Dedifferentiated amniotic fluid mesenchymal stem cell (primary cell): Measurements from ENCODE around the gene PAQR6.
A peak's percentile ranks its signal among the peaks of the same experiment; 100 is the strongest.

Experiments
- DNase-seq: peaks from one replicate; pipeline ENCODE4 v3.0.0-alpha.2; 2016; ENCODE audit errors: extremely low spot score

Gene PAQR6

GRCh38 chr1:156262461-156263287, 14.8 kb upstream of the PAQR6 start:
- peak; percentile 42 for DNase-seq

DNA sequence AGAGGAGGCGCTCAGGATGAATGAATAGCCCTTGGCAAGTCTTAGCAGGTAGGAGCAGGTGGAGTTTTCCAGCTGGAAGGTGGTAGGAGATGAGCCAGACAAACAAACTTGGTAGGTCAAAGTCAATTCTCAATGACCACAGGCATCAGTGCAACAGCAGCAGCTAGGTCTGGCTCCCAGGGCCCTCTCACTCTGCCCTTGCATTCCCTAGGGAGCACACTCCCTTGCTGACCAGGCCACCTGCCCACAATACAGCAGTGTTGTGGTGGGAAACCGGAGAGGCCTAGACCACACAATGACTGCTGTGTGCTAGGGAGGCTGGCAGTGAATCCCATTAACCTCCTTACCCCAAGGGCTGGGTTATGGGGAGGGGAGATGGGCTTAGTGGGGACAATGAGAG, 13.0 kb upstream of the PAQR6 start:
- DNase-seq: no peak

- no peak for DNase-seq
These were observed 11.9 kb upstream of the PAQR6 start for GRCh38 chr1:156259805-156260204.

- DNase-seq: no peak
These were observed 11.0 kb upstream of the PAQR6 start for GRCh38 chr1:156258859-156259258.

GRCh38 chr1:156257711-156258110, 9.9 kb upstream of the PAQR6 start:
- no peak for DNase-seq

DNA sequence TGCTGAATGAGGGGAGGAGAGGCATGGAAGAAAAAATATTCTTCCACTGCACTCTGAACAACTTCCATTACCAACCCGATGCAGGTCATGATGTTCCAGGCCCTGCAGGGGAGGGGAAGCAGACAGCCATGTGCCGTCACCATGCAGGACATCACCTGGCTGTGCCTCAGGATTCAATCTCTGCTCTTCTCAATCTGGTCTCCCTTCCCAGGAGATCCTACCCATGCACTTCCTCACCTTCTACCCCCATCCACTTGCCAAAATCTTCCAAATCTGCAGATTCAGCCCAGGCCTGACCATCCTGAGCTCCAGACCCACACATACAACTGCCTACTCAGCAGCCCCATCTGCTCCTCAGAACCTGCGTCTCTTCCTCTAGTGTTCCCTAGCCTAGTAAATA, 5.8 kb upstream of the PAQR6 start:
- DNase-seq: no peak

GRCh38 chr1:156251527-156251926, 3.7 kb upstream of the PAQR6 start:
- no peak for DNase-seq

DNA sequence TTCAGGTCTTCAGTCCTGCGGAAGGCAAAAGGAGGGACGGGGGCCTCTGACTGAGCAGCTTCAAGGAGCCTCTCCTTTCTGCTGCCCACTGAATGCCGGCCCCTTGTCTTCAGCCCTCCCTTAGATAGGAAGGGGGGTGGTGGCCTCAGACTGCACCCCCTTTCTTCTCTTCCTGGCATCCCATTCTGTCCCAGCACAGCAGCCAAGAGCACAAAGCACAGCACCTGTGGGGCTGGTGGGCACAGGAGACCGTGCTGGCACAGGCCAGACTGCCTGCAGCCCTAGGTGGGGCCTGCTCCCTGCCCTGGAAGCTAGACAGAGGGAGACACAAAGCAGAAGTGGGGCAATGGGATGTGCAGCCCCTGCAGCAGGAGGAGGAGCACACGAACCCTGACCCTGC, 1.7 kb upstream of the PAQR6 start:
- DNase-seq: no peak

DNA sequence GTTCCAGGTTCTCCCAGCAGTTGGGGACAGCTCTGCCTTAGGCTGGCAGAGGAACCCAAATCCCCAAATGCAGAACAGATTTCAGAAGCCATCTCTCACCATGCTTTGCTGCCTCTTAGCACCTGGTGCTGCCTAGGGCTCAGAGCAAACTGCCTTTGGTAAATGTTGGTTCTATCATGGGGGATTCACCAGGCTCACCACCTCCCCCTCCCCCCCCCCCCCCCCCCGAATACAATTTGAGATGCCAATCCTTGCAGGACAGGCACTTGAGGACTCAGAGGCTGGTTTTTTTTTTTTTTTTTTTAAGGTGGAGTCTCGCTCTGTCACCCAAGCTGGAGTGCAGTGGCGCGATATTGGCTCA, 447 bp upstream of the PAQR6 start:
- DNase-seq: no peak

GRCh38 chr1:156246781-156247459, 936 bp downstream of the PAQR6 start:
- no peak for DNase-seq

DNA sequence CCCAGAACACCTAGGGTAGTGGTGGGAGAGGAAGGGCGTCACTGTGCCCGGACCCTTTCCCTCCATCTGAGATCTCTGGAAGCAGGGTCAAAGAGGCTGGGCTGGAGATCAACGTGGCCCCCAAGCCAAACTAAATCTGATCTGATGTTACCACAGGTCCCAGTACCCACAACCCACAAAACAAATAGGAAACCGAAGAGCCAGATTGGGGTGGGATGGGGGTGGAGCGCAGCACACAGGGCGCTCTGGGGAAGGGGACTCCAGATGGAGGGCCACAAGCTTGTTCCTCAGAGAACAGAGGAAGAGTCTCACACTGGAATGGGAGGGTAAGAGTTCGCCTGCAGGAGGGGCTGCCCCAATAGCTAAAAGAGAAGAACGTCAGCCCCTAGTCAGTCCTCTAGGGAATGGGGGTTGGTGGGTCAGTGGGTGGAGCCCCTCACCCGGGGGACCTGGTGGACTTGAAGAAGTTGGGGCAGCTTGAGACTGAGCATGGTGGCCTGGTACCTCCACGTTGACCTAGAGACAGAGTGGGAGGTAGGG, 1.5 kb downstream of the PAQR6 start:
- DNase-seq: no peak

DNA sequence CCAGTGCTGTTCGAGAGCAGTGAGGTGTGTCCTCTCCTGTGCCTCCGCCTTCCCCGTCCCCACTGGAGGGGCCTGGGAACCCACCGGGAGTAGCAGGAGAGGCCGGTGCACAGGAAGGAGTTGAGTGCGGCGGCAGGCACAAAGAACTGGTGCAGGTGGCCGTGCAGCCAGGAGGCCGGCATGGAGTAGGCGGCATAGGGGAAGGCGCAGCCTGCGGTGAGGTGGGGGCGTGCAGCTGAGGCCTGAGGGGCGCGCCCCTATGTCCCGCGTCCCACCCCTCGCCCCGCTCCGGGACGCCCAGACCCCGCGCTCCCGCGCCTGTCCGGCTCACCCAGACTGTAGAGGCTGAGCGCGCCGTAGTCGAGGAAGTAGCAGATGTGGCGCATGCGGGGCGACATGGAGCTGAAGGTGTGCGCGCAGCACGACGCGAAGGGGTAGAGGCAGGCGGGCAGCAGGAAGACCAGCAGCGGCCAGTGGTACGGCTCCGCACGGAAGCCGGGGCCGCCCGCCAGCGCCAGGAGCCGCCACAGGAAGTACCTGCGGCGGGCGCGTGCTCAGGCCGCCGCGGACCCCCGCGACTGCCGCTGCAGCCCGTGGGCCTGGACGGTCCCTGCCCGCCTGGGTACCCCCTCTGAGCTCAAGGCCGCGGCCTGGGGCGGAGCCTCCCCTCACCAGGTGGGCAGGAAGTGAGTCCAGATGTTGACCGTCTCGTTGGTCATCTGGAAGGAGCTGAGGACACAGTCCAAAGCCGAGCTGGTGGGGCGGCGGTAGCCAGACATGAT, 2.2 kb downstream of the PAQR6 start:
- DNase-seq: no peak

- DNase-seq: no peak
These were observed 3.1 kb downstream of the PAQR6 start for GRCh38 chr1:156244712-156245111.

DNA sequence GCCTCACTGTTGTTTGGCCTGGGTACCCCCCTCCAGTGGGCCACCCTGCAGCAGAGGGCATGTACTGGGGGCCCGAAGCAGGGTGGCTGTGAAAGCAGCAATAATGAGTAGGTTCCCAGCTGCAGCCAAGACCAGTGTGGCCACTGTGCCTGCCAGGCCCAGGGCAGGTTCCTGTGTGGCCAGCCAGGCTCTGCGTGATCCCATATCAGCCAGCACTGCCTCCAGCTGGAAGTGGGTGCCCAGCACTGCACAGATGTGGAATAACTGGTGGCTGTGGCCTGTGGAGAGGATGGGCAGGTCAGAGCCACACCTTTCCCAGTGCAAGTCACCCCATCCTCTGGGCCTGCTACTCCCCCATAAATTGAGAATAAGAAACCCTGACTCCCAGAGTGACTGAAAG, 3.7 kb downstream of the PAQR6 start:
- no peak for DNase-seq

DNA sequence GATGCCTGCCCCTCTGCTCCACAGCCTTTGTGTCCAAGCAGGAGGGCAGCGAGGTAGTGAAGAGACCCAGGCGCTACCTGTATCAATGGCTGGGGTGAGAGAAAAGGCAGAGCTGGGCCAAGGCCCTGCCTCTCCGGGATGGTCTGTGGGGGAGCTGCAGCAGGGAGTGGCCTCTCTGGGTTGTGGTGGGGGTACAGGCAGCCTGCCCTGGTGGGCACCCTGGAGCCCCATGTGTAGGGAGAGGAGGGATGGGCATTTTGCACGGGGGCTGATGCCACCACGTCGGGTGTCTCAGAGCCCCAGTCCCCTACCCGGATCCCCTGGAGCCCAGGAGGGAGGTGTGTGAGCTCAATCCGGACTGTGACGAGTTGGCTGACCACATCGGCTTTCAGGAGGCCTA, 5.1 kb downstream of the PAQR6 start:
- no peak for DNase-seq

DNA sequence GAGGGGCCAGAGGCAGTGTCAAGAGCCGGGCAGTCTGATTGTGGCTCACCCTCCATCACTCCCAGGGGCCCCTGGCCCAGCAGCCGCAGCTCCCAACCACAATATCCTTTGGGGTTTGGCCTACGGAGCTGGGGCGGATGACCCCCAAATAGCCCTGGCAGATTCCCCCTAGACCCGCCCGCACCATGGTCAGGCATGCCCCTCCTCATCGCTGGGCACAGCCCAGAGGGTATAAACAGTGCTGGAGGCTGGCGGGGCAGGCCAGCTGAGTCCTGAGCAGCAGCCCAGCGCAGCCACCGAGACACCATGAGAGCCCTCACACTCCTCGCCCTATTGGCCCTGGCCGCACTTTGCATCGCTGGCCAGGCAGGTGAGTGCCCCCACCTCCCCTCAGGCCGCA, 5.9 kb downstream of the PAQR6 start, which contains the start of gene BGLAP:
Gene BGLAP, plus strand, starts transcription at position 259 of the 400 bp plus-strand sequence. Its CDS starts 48 bp downstream, at position 307.
- DNase-seq: no peak

DNA sequence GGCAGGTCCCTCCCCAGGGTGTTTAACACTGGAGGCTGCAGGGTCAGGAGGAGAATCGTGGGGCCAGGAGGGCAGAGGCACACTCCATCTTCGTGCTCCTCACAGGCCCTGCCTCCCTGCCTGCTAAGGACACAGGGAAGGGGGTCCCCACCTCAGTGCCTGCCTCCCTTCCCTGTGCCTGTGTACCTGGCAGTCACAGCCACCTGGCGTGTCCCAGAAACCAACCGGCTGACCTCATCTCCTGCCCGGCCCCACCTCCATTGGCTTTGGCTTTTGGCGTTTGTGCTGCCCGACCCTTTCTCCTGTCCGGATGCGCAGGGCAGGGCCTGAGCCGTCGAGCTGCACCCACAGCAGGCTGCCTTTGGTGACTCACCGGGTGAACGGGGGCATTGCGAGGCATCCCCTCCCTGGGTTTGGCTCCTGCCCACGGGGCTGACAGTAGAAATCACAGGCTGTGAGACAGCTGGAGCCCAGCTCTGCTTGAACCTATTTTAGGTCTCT, 6.5 kb downstream of the PAQR6 start:
- no peak for DNase-seq

GRCh38 chr1:156238248-156238647, 9.6 kb downstream of the PAQR6 start:
- no peak for DNase-seq

DNA sequence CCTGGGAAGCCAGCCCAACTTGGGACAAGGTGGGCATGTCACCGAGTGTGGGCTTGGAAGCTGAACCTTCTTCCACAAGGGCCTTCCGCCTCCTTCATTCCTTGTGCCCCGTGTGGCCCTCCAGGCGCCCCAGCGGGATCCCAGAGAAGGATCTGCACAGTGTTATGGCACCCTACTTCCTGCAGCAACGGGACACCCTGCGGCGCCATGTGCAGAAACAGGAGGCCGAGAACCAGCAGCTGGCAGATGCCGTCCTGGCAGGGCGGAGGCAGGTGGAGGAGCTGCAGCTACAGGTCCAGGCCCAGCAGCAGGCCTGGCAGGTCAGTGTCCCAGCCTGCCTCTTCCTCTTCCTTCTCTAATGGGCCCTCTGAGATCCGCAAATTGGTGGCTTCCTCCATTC, 11.7 kb downstream of the PAQR6 start:
- no peak for DNase-seq

DNA sequence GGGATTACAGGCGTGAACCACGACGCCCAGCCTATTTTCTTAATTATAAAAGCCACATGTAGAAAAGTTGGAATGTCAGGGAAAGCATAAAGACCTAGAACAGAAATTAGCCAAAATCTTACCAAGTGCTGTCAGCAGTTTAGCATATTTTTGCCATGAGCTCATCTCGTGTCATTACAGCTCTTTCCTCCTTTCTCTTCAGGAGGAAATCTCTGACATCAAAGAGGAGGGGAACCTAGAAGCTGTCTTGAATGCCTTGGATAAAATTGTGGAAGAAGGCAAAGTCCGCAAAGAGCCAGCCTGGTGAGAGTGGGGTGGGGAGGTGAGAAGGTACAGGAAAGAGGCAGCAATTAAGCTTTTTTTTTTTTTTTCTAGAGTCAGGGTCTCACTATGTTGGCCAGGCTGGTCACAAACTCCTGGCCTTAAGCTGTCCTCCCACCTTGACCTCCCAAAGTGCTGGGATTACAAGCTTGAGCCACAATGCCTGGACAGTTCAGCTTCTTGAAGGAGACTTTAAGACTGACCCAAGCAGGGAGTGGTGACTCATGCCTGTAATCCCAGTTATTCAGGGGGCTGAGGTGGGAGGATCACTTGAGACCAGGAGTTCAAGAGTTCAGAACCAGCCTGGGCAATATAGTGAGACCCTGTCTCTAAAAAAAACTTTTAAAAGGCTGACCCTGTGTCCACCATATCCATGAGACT, 14.3 kb downstream of the PAQR6 start:
- peak; percentile 70 for DNase-seq

GRCh38 chr1:156232201-156232894, 15.5 kb downstream of the PAQR6 start:
- no peak for DNase-seq
